NCI-H1417 treated with DMSO at 0.1 percent for 48 hours (cell line): ENCODE measurements around the gene INKA1.
A peak's percentile ranks its signal among the peaks of the same experiment; 100 is the strongest.

Experiments
- DNase-seq: peaks from one replicate; lab custom pipeline; 2025; lab: John Stamatoyannopoulos, UW

The INKA1 gene

DNA sequence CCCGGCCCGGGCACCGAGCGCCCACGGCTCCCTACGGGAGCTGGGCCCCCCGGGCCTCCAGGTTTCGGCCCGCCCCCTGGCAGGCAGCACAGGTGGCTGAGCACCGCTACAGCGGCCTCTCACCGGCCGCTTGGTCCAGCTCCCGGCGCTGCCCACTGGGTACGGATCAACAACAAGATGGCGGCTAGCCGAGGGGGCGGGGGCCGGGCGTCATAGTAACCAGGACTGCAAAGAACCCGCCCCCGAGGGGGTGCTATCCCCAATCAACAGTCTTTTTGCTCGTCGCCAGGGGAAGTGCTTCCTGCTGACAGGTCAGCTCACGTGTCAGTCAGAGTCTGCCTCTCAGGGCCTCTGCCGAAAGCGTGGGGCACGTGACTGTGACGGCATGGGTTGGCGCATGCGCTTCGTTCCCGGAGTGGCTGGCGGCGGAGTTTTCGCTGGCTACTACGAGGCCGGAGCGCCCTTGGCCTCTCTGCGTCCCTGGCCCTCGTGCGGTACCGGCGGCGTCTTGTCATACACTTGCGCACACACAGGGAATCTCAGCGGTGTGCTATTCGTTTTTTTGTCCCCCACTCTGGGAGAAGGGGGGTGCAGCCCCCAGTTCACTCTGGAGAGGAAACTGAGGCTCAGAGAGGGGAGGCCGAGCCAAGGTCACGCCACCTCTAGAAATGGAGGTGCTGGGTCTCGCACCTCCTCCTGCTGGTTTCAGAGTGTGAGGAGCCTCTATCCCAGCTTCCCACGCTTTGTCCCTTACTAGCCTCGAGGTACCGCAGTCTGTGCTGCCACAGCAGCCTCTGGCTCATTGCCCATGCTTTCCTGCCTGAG, 16.5 kb upstream of the INKA1 start, which contains the start of gene IP6K1:
TSS of gene IP6K1 (minus strand) at position 186 of the 825 bp plus-strand sequence. CDS start 38,502 bp downstream, outside the sequence.
- peak; percentile 85 for DNase-seq

DNA sequence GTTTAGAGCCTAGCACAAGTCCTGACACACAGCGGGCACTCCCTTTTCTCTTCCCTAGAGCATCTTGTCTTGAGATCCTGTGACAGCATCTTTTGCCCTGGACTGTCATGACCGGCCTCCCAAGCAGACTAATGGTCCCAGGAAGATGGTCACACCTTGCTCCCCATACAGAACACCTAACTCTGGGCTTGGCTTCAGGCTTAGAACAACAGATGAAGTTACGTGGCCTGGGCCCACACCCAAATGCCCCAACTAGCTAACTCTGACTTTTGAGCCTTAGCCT, 15.9 kb upstream of the INKA1 start:
- DNase-seq, result no peak

DNA sequence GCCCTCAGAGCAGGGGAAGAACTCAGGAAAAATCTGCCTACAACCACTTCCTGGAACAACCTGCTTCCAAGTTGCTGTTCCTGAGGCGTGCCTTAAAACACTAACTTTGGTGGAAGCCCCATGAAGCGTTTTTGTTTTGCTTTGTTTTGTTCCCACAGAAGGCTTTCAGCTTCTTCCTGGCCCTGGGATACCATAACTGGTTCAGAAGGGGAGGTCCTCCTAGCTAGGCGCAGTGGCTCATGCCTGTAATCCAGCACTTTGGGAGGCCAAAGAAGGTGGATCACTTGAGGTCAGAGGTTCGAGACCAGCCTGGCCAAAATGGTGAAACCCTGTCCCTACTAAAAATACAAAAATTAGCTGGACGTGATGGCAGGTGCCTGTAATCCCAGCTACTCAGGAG, 15.5 kb upstream of the INKA1 start:
- no peak for DNase-seq

DNA sequence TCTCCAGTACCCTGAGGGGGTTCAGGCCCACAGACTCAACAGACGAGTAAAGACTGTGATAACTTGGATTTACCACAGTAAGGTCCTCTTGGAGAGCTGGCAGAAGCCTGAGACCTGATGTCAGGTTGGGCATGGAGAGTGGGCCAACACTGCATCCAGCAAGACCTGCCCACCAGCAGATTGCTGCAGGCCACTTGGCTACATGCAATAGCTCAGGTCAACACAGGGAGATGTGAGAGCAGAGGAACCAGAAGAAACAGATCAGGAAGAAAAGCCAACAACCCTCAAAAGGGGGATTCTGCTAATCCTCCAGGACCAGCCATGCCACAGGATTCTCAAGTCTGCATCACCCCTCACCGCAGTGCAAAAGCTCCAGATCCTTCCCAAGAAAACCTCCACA, 15.0 kb upstream of the INKA1 start:
- DNase-seq, result no peak

DNA sequence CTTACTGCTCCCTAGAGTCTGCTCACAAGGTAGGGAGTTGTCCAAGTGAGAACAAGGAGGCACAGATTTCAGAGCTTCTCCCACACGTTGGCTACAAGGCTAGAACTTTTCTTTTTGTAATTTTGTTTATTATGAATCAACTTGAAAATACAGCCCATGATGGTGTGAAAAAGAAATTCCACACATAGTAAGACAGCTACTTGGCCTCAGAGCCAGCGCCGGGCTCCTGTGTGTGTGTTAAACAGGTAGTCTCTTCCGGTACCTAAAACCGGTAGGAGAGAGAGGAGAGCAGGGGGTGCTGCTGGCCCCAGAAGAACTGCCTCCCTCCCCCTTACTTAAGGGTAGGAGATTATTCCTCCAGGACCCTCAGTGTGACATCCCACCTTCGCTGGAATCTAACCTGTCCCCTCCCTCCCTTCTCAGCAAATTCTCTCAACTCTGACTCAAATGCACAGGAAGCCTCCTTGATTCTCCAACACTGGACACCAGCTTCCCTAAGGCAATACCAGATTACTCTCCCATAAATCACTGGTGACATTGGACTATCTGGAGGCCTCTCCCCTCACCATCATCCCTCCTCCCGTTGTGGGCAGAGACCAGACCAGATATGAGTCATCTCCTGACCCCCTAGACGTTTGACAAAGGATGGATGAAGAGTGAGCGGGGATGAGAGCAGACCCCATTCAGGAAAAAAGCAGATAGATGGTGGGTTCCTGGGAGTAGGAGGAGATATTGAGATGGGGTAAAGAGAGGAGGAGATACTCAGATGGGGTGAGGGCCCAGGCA, 12.2 kb upstream of the INKA1 start:
- DNase-seq, result no peak

DNA sequence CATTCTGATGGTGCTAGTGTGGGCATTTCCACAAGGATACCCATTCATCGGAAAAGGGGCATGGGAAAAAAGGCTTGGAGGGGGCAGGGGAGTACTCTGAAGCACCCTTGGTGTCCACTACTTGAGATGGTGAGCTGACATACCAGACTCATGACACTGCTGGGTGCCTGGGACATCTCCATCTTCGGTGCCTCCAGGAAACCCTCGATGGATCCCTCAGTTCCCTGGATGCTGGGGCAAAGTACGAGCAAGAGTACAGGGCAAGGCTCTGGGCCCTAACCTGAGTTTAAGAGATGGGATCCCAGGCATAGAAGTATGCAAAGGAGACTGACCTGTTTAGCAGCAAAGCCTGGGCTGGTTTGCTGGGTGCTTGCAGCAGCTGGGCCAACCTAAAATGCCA, 11.5 kb upstream of the INKA1 start:
- no peak for DNase-seq

DNA sequence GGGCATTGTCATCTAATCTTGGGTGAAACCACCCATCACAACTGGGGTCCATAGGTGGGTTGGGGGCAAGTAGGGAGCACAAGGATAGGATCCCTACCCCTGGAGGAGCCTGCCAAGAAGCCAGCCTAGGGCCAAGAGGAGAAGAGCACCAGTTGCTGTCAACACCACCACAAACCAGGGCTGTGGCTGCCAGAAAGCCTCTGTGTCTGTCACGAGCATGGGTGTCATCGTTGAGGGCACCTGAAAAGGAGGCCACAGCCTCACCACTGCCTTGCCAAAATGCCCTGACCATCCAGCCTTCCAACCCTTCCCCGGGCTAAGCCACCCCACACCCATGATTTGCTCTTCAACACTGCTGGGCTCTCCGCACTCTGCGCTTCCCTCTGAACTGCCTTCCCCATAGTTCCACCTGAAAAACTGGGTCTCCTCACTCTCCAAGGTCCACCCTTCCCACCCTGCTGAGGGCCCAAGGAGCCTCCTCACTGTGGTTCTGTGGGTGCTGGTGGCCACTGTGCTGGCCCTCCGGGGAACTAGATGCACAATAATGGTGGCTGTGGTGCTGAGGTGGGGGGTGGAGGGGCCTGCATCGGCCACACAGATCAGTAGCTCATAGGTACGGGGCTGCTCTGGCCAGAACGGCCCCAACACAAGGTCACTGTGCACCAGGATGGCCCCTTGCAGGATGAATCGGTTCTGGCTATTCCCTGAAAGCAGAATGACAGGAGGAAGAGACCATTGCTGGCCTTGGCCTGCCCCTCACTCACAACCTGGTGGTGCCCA, 10.5 kb upstream of the INKA1 start:
- DNase-seq, result no peak

DNA sequence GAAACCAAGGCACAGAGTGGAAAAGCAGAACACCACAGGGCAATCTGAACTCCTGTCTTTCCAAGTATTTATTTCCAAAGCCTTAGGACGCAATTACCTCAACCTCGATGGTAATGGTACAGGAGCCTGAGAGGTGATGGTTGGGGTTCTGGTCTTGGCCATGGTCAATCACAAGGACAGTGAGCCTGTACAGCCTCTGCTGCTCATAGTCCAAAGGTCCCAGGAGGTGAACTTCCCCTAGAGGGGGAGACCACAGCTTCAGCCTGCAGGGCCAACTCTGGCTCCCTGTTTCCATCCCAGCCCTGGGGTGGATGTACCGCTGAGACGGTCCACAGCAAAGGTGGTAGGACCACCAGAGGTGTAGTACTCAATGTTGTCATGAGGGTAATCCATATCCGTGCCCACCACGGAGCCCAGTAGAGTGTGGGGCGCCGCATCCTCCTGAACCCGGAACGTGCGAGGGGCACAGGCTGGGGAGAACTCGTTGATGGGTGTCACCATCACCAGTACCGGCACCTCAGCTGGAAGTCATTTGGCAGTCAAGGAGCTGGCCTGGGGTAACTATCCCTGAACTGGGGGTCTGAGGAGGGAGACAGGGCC, 9.5 kb upstream of the INKA1 start:
- no peak for DNase-seq

DNA sequence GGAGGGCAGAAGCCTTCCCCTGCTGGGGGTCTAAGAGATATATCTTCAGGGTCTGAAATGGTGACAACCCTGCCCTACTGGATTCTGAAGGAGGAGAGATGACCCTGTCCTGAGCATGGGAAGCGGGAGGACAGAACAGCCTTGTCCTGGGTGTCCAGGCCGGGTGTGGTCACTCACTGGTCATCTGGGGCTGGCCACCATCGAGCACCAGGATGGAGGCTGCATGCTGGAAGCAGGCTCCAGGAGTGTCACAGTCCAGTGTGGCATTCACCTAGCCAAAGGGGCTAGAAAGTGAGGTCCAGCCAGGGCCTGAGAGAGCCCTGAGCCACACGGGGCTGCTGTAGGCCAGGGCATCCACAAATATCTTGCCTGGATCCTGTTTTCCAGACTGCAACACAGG, 8.6 kb upstream of the INKA1 start:
- DNase-seq, result no peak

DNA sequence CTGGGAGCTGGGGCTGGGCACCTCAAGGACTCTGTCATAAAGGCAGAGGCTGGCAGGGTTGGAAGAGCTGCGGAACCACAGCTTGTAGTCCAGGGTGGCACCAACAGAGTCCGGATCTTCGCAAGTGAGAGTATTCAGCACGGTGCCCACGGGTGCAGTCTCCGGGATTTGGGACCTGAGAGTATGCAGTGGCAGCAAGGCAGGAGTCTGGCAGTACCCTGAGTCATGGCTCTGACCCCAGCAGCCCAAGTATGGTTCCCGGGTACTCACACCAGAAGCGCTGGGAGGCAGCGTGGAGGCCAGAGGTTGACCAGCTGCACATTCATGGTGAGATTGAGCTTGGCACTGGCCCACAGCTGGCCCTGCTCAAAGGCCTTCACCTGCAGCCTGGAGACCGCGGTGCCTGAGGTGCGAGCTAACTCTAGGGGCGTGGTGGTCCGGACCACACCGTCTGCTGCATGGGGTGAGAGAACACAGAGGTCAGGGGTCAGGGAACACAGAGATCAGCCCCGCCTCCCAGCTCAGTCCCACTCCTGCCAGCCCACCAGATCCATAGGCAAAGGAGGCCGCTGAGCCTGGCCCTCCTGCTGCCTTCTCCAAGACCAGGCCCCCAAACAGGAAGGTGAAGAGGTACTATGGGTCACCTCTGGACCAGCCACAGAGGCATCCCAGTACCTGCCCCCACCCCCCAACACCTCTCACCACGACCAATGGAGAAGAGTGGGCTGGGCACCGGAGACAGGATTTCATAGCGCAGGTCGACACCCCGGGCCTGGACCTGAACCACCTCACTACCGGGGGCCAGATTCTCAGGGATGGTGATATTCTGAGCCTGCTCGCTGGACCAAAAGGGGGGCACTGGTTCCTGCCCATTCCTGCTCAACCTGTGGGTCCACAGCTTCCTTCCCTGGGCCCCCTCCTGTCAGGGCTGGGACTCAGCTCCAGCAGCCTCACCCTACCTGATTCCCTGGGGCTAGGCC, 7.8 kb upstream of the INKA1 start:
- DNase-seq, result no peak

DNA sequence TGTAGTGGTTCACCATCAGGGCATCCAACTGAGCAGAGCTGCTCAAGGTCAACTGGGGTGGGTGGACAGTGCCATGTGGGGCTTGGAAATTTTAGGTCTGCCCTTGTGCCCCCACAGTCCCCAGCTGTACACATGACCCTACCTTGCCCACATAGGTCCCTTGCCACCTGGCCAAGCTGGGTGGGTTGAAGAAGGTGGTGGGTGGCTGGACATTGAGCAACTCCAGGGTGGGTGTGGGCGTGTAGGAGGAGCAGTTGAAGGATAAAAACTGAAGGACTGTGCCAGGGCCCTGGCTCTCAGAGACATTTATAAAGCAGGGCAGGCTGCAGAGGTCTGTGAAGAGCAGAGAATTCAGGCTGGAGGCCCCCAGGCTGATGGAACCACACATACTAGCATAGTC, 4.0 kb upstream of the INKA1 start:
- DNase-seq, result no peak

DNA sequence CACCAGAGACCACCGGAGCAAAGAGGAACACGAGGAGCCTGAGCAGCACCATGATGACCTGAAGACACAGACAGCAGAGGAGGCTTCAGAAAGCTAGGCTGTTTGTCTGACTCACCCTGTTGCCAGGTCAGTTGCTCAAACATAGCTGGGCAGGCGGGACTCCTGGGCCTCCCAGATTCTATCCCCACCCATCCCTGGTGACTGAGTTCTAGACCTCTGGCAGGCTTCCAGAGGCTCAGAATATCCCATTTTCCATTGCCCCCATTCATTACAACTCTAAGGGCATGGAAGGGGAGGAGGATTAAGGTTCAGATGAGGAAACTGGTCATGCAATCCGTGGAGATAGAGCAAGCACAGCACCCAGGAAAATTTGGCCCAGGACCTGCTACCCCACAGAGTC, 3.3 kb upstream of the INKA1 start, which contains the start of gene CDHR4:
TSS of gene CDHR4 (minus strand) at position 113 of the 400 bp plus-strand sequence. CDS start at position 52, 61 bp downstream.
- no peak for DNase-seq

DNA sequence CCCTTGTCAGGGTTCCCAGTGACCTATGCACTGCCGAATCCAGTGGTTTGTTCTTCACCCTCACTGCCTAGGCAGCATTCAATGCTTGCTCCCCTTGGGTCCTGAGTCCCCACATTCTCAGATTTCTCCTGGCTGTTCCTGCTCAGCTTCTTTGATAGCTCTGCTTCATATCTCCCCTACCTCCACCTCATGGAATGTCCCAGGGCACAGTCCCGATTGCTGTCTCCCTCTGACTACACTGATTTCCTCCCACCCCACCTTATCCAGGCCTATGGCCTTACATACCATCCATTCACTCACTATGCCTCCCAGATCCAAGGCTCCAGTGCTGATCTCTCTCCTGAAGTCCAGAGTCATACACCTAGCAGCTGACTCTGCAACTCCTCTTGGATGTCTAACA, 1.9 kb upstream of the INKA1 start:
- no peak for DNase-seq

DNA sequence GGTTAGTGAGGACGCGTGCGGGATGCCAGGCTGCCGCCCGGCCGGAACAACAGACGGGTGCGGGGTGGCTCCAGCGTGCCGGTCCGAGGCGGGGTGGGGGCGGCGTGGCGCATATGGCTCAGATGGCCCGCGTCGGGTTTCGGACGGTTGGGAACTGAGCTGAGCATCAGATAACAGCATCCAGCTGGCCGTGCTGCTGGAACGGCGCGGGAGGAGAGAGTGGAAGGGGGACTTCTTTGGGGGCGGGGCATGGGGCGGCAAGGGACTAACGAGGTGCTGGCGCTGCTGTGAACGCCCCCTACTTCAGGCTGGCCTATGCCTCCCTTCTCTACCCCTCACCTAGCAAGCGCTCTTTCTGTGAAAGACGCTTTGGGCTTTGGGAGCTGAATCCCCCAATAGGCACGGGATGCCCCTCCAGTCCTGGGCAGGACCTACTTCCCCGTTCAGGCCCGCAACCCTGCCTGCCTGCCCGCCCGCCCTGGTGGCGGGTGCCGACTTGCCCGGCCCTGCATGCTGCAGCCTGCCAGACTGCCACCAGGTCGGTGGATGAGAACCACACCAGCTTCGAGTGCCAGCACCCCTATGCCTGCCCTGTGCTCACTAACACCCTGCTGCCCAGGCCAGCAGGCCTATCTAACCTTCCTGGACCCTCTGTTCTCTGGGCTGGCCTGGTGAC, 542 bp downstream of the INKA1 start:
- no peak for DNase-seq

DNA sequence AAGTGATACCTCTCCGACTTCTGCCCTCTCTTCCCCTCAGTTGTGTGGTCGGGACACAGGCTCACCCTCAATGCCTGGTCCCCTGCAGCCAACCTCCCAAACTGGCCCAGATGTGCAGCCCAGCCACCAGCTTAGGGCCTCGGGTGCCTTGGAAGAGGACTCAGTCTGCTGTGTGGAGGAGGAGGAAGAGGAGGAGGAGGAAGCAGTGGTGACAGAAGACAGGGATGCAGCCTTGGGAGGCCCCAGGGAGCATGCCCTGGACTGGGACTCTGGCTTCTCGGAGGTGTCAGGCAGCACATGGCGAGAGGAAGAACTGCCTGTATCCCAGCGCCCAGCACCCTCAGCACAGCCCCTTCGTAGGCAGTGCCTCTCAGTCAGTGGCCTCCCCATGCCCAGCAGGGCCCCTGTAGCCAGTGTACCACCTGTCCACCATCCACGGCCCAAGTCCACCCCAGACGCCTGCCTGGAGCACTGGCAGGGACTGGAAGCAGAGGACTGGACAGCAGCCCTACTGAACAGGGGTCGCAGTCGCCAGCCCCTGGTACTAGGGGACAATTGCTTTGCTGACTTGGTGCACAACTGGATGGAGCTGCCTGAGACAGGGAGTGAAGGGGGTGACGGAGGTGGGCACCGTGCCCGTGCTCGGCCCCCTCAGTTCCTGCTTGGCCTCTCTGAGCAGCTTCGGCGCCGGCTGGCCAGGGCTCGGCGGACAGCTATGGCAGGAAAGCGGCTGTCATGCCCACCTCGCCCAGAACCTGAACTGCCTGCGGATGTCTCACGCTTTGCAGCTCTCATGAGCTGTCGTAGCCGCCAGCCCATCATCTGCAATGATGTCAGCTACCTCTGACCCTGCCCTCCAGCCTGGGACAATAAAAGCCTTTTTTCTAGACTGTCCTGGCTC, 1.3 kb downstream of the INKA1 start:
- no peak for DNase-seq

DNA sequence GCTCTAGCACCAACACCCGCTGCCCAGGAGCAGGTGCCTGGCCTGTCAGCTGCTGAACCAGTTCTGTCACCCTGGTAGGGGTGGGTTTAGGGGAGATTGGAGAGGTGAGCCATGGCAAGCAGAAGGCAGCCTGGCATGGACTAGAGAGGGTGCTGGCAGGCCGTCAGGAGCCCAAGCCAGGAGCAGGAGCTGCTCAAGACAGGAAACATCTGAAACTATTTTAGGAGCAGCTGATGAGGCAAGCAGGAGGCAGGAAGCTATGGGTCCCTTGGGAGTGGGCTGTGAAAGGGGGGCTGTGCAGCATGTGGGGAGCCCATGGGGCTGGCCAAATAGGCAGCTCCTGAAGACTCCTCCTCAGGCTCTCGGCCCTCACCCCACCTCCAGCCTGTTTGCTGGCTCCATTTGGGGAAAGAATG, 2.3 kb downstream of the INKA1 start:
- no peak for DNase-seq

DNA sequence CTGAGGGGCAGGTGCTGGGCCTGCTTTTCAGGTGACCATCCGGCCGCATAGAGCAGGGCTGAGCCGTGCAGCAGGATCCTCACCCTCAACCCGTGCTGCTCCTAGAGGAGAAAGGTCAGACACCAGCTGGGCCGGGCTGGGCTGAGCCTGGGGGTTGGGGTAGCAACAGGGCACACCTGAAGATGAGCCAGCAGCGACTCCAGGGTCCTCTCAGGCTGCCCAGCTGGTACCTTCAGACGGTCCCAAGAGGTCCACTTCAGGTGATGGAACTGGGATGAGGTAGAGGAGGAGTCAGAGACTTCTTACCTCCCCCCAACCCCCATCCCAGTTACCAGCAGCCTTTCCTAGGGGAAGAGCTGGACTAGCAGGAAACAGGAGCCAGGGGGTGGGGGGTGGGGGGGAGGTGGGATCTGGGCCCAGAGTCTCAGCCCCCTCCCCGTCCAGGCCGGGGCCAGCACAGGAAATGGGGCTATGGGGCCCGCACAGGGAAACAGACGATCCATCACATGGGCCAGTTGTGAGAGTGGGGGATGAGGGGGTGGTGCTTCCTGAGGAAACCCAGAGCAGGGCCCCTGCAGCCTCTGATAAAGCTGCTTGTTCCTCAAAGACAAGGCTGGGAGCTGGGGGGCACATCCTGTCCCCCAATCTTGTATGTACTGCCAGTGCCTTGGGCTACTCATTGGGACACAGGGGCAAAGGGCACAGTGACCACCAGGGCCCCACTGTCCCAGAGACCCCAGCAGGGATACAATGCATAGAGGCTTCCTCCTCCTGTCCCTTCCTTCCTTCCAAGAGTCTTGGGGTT, 3.0 kb downstream of the INKA1 start:
- no peak for DNase-seq

DNA sequence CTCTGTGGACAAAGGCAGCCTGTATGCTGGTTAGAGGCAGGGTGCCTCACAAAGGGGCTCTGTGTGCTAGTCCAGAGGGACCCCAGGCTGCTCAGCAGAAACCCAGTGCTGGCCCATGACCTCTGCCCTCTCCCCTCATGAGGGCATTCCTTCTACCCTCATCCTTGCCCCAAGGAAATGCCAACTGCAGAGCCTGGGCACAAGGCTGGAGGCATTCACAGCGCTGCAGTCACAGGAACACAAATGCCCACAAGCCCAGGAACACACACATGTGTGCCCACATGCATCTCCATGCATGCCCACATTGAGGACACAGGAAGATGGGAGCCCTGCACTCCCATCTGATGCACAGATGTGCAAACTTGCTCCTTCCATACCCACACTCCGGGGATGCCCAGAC, 3.8 kb downstream of the INKA1 start:
- no peak for DNase-seq
